SK-N-DZ (cell line): ENCODE measurements around the gene VPS18.
A peak's percentile ranks its signal among the peaks of the same experiment; 100 is the strongest.

Source experiments
- DNase-seq: peaks from one replicate; pipeline ENCODE4 v3.0.0-alpha.2; 2015; ENCODE audit warnings: low spot score

VPS18 gene

GRCh38 chr15:40867199-40867598, 27.1 kb upstream of the VPS18 start:
- DNase-seq = no peak

DNA sequence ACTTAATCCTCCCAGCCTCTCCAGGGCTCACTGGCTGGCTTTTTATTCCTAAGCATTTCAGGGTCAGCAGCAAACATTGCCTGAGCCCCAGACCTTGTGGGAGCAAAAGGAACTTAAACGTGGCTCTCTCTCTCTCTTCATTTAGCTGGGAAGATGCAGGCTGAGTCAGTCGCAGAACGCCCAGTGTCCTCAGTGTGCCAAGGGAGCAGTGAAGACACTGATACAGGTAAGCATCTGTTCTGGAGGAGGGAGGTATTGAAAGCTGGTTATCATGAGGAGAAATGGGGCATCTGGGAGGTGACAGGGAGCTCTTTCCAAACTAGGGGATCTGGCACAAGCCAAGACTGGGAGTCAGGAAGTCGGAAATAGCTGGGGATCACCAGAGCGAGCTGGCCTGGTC, 24.6 kb upstream of the VPS18 start:
- DNase-seq = no peak

DNA sequence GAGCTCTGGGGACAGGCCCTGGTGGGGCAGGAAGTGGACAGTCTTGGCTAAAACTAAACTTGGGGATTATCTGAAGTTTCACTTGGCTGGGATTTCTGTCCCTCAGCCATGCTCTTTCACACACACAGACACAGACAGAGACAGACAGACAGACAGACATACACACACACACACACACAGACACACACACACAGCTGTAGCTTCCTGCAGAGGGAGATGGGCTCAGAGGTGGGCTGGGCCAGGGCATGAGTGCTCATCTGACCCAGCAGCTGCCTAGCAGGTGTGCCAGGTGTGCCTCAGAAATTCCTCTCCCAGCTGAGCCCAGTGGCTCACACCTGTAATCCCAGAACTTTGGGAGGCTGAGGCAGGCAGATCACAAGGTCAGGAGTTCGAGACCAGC, 23.5 kb upstream of the VPS18 start:
- DNase-seq = no peak

DNA sequence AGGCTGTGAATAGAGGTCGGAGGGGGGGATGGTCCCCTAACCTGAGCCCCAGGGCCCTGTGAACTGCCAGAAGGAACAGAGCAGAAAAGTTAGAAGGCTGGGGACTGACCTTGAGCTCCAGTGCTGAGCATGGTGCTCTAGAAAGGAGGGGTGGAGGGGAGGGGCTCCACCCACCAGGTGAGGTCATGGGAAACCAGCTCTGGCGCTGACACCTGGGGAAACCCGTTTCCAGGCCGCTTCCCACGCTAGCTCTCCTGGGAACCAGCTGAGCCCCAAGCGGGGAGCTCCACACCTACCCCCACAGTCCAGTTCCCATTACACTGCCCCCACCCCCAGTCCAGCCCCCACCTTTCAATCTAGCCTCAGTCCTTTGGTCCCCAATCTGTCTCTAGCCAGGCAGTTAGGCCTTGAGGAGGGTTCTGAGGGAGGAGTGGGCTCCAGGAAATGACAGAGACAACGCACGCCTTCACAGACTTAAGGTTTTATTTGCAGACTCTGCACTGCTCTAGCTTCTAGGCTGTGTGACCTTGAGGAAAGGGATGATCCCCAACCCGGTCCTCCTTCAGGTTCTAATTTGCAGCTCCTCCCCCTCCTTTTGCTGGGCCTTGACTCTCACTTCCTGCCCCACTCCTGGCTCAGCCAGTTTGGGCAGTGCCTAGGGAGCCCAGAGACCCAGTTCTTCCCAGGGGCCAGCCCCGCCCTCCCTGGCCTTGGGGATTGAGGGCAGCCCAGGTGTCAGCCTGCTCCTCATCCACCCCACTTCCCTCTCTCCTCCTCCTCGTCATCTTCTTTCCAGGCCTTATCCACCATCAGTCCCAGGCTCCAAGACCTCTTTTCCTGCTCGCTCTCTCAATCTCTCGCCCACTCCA, 22.3 kb upstream of the VPS18 start:
- DNase-seq = no peak

- DNase-seq = no peak
These were observed 21.2 kb upstream of the VPS18 start for GRCh38 chr15:40872791-40873693.

DNA sequence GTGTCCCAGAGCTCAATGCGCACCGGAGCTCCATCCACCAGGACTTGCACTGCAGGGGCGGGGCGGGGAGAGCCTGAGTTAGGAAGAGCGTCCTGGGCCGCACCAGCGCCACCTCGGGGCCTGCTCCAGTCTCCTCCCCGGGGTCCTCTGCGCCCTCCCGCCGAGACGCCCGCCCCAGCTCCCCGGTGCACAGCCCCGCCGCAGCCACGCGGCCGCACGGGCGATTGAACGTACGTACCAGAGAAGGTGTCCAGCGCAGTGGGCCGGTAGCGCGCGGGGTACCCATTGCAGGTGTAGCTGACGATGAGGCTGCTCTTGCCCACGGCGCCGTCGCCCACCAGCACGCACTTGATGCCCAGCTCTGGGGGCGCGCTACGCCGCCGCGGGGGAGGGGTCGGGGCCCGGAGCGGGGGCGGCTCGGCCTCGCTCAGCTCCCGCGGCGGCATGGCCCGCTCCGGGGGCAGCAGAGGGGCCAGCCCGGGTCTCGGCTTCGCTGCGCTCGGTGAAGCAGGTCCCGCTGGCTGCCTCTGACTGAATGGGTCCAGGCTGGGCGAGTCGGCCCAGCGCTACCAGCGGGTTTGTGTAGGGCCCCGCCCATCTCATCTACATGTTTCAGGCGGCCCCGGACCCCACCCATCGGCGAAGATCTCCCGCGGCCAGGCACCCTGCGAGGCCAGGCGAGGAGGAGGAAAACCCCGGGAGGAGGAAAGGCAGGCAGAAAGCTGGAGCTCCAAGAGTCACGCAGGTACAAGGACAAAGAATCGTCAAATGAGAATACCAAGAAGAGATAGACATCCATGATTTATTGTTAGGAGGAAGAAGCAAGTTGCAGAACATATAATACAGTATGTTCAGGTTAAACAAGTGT, 20.3 kb upstream of the VPS18 start, which contains the start of gene RHOV:
Gene RHOV, minus strand, starts transcription at position 541 of the 868 bp plus-strand sequence. Its CDS starts 95 bp downstream, at position 446.
- DNase-seq = peak; percentile 66

- no peak for DNase-seq
These were observed 18.1 kb upstream of the VPS18 start for GRCh38 chr15:40875991-40876730.

DNA sequence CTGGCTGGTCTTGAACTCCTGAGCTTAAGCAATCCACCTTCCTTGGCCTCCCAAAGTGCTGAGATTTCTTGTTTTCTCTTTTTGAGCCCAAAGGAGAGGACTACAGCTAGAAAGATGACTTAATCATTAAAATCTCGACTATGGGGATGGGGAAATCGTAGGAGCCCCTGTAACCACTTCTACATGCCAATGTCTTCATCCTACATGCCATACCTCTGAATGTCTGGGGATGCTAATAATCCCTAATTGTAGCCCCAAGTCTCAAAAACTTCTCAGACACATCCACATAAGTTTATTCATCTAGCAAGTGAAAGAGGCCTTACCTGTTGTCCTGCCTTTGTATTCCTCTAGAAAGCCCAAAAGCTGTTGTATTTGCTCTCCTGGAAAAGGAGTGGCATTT, 16.6 kb upstream of the VPS18 start:
- DNase-seq = no peak

GRCh38 chr15:40878785-40879184, 15.5 kb upstream of the VPS18 start:
- no peak for DNase-seq

DNA sequence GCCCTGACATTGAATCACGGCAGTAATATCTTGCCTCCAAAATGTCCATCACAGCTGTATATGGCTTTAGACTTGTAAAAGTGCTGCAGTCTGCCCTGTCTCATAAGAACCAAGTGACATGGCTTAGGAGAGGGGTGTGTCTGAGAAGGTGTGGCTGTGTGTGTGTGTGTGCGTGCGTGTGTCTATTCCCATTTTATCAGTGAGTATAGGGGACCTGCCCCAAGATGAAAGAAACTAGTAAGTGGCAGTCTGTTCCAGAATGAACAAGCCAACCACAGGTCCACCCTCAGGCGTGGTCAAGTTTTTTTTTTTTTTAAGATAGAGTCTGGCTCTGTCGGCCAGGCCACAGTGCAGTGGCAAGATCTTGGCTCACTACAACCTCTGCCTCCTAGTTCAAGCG, 14.6 kb upstream of the VPS18 start:
- no peak for DNase-seq

DNA sequence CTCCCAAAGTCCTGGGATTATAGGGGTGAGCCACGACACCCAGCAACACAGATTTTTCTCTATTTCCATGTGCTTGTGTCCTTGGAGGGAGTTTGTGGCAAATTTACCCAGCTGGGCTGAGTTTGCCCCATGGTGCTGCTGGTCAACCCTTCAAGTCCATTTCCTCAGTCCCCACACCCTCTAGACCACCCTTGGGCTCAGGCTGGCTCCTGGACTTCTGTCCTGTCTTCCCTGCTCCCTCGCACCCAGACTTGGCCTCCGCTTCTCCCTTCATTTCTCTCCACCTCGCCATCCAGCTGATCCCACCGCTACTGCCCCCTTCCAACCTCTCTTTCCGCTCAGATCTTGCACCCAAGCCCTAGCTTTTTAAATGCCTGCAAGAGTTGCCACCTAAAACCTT, 12.9 kb upstream of the VPS18 start:
- no peak for DNase-seq

- no peak for DNase-seq
These were observed 7.7 kb upstream of the VPS18 start for GRCh38 chr15:40886586-40886985.

GRCh38 chr15:40889112-40889511, 5.1 kb upstream of the VPS18 start:
- no peak for DNase-seq

DNA sequence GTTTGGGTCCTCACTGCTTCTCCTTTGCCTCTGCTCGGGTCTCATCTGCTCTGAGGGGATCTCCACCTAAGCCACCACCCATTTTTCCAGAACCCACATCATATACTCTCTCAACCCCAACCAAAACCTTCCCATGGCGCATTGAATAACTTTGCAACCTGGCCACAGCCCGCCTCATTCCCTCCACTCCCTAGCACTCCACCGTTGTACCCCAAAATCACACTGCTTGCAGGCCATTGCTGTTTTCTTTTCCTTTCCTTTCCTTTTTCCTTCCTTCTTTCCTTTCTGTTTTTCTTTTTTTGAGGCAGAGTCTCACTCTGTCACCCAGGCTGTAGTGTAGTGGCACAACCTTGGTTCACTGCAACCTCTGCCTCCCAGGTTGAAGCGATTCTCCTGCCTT, 3.1 kb upstream of the VPS18 start:
- DNase-seq = no peak

DNA sequence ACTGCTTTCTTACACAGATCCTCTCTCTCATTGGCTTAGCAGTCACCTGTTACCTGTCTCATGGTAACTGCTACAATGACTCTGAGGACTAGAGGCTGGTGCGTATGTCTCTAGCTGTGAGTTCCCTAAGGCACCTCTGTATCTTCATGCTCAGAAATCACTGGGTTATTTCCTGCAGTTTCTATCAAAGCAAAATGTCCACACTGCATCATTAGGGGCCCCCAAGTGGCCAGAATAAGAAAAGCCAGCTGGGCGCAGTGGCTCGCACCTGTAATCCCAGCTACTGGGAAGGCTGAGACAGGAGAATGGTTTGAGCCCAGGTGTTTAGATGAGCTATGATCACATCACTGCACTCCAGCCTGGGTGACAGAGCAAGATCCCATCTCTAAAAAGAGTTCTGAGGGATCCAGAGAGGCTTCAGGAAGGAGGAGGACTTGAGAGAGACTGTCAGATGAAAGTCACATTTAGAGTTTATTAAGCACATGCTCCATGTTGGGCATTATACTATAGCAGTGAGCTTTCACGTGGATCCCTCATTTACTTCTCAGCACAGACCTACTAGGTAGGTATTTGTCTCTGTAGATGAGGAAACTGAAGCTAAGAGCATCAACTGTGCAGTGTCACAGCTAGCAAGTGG, 2.3 kb upstream of the VPS18 start:
- peak; percentile 59 for DNase-seq

DNA sequence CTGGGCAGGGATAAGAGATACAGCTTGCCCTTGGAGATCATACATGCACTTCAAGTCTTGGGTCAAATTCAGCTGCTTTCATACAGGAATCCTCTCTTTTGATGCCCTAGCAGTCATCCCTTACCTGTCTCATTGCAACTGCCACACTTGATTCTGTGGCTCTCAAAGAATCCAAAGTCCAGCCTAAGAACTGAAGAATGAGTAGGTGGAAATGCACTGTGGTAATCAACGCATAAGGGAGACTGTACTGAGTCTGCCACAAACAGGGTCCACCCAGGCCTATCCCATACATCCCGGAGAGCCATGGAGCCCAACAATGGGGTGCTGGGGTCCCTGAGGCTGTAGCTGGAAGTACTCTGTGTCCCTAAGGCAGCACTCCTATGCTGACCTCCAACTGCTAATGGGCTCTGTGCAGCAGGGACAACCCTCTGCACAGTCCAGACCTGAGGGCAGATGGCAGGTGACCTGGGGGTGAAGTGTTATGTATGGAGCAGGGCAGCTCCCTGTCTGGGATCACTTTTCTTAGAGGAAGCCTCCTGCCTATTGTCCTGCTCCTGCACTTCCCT, 1.7 kb upstream of the VPS18 start:
- DNase-seq = no peak

DNA sequence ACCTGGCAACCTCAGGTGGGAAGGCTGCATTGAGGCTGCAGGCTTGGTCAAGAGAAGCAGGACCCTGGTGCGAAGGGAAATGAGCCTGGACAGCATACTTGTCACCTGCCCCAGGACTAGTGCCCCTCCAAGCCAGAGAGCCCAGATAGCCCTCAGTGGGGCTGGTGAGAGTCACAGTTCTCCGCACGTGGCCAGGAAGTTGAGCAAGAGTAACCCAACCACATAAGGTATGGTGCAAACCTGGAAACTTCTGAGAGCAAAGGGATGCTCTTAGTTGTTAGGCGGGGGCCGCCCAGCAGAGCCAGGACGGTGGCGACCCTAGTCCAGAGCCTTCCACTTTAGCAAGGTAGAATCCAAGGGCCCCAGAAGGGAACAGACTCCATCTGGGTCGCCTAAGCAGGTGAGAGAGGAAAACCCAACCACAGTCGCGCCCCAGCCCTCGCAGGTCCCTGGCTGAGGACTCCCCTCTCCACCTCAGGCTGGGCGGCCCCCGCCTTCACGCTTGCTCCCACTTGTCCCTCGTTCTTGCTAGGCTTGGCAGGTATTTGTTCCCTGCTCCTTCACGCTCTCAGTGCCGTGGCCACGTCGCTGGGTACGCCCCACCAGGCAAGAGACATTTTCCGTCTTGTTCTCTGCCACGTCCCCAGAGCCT, 1.1 kb upstream of the VPS18 start:
- no peak for DNase-seq

DNA sequence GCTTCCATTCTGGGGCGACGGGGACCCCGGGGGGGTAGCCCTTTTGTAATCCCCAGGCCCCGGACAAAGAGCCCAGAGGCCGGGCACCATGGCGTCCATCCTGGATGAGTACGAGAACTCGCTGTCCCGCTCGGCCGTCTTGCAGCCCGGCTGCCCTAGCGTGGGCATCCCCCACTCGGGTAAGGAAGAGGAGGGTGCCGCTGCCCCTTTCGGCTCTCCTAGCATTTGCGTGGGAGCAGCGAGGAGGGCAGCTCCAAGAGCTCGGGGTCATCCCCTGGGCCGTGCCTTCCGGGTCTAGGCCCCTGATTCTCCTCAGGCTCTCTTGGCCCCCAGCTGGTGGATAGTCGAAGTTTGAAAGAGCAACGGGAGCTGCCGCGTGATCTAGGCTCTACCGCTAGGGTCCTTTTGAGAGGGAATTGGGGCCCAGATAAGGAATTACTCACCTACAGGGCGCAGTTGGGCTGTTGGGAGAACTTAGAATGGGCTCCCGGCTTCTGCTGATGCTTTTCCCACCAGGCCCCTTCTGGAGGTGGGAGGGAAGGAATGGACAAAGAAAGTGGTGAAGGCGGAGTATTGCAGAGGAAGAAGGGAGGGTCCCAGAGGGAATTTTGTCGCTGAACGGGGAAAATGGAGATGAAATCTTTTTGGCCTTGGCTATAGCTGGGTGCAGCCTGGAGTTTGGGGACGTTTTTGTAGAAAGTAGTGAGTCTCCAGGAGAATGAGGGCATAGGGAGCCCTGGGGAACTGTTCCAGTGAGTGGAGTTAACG, 615 bp downstream of the VPS18 start:
- peak; percentile 72 for DNase-seq
